Activated CD4-positive, alpha-beta T cell treated with anti-CD3 and anti-CD28 coated beads, Interleukin-10, Interleukin-2, amounts not matched to agents 100 ng/mL and 50 ng/mL, durations not matched to agents 16 hours and 8 hours (primary cell): ENCODE data around the gene NIPAL3.
A peak's percentile ranks its signal among the peaks of the same experiment; 100 is the strongest.
"Not testable (repeated sequence)": the region's sequence is repeated elsewhere in the genome, so short reads cannot be mapped to it uniquely, and the experiment has no call there.

Experiments used
- DNase-seq: peaks from one replicate; pipeline ENCODE4 v3.0.0-alpha.2; 2020

The NIPAL3 gene

DNA sequence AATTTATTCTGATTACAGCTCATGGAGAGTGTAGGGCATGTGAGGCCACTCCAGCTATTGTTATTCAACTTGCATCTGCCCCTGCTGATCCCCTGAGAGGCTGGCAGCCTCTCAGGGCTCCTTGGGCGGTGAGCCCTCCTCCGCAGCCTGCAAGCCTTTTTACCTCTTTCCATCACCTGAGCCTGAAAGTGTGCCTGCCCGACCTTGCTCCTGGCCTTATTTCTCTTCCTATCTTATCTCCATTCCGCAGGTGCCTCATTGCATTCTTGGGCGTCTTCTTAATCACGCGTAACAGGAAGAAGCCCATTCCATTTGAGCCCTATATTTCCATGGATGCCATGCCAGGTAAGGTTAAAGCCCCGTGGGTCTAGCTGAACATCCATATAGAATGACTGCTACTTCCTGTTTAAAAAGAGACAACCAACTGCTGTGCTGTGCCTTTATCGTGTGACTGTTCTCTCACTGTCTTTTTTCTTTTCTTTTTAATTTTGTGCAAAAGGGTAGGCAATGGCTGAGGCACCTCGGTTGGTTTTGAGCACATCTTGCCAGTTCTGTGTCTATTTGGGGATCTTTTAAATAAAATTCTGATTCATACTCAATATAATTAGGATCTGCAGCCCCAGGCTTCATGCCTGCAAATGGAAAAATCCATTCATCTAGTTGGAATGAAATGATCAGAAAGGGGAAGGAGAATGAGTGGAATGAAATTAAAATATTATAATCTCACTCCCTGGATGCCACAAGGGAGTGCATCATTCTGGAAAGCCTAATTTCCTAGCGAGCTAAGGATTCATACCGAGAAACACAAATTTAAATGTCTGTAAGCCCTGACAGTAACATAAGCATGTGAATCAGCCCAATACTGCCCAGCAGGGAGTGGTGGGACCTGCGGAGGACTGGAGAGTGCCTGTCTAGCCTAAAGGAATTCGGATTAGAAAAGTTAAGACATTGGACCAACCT lies 48.5 kb downstream of the NIPAL3 start:
- DNase-seq = no peak

DNA sequence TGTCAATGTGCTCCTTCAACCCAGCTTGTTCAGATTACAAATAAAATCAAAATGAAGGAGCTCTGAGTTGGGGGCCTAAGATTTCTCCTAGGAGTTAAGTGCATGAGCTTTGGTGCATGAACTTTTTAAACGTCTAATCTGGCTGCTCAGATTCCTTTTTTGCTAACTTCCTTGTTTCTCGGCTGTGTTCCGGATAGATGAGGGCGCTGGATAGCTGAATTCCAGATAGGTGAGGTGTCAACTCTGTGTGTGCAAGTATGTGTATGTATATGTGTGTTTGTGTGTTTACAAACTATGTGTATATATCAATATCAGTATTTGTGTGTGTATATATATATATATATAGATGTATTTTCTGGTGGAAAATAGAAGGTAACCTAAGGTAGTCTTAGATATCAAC lies 49.5 kb downstream of the NIPAL3 start:
- no peak for DNase-seq

DNA sequence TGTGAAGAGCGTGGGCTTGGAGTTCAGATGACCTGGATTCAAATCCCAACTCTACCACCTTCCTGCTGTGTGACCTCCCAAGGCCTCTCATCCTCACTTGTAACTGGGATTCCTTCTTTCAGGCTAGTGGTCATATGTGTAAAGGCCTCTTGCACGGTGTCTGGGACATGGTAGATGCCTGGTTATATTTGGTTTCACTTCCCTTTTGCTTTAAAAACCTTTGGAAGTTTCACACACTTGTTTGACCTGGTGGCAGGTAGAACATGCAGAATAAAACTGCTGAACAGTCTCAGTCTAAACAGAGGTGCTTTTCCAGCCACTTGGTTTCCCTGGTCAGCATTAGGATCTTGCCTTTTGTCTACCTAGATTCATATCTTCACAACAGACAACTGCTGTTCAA lies 50.0 kb downstream of the NIPAL3 start:
- no peak for DNase-seq

DNA sequence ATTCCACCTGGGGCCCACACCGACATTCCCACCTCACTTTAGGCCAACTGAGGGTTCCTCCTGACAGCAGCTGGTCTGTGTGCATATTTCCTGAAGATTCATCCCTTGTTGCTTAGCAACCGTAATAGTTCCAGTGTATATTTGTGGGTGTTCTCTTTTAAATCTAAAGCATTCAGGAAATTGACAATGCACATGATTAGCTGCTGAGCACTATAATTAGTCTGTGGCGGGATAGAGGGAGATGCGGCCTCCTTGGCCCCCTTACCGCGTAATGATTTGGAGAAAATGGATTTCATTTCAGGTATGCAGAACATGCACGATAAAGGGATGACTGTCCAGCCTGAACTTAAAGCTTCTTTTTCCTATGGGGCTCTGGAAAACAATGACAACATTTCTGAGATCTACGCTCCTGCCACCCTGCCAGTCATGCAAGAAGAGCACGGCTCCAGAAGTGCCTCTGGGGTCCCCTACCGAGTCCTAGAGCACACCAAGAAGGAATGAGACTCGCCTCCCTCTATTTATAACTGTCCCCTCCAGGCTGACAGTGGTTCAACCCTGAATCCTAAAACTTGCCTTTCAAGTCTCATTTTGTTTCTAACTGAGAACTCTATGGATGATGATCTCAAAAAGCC lies 53.2 kb downstream of the NIPAL3 start:
- DNase-seq = no peak

DNA sequence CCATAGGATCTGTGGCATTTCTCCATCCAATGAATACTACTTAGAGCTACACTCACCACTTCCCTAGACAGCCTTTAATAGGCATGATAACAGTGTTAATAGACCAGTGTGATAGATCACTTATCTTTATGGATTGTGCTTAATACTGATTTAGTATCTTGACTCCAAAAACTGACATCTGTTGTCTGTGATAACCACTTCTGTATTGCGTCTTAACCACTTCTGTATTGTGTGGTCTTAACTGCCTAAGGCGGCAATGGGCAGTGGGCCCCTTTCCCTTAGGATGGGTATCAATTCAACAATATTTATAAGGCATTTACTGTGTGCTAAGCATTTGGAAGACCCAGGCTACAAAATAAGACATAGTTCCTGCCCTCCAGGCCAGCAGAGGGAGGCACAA lies 55.0 kb downstream of the NIPAL3 start:
- no peak for DNase-seq

DNA sequence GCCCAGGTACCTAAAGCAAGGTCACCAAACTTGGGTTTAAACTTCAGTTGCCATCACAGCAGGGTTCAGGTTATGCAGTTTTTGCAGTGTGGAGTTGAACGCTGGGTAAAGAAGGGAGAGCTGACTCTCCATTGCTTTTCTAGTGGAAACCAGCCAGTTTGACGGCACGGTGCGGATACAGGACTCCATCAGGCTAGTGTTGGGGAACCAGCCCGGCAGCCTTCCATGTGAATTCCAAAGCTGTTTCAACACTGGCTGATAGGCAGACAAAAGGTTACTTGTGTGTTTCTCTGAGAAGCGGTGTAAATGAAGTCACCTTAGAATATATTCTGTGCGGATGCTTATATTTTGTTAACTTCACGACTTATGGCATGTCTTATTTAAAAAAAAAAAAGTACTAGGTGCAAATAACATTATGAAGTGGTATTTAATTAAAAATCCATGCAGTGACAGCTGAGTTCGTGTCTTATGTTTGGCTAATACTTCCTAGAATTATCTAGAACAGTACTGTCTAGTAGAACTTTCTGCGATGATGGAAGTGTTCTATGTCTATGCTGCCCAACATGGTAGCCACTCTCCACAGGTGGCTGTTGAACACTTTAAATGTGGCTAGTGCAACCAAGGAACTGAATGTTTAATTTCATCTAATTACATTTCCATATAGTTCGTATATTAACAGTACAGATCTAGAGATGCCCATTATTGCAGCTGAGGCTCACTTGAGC lies 57.1 kb downstream of the NIPAL3 start:
- DNase-seq = no peak

DNA sequence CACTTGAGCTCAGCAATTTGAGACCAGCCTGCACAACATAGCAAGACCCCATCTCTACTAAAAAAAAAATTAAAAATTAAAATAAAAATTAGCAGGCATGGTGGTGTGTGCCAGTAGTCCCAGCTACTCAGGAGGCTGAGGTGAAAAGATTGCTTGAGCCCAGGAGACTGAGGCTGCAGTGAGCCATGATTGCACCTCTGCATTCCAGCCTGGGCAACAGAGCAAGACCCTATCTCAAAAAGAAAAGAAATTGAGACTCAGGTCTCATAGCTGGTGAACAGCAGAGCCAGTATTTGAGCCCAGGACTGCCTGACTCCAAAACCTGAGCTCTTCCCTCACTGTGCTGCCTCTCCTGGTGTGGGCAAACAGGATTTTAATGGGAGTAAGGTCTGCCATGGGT lies 58.6 kb downstream of the NIPAL3 start:
- no peak for DNase-seq

DNA sequence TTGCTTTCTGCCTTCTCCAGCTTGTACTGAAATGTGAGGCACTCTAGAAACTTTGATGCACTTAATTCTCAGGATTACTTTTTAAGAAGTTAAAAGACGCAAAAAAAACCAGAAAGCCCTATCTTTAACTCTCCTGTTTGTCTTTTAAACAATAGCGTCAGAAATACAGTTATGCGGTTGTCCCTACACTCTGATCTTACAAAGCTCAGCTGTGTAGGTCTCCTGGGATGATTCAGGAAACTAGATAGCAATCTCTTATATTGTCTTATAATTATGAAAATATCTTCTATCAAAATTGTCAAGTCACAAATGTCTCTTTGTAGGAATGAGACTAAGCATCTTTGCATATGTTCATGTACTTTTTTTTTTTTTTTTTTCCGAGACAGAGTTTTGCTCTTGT lies 60.1 kb downstream of the NIPAL3 start:
- DNase-seq = no peak

DNA sequence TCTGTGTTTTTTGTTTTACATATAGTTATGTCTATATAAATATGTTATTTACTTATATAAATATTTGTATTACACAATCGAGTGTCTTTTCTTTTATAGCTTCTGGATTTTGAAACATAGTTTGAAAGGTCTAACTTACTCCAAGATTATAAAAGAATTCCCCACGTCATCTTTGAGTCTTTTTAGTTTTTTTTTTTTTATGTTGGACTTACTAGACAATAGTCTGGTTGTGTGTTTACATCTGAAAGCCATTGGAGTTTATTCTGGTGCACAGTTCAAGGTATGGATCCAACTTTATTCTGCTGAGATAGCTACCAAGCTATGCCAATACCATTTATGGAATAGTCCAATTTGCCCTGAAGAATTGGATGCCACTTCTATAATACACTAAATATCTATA lies 61.0 kb downstream of the NIPAL3 start:
- DNase-seq = no peak

DNA sequence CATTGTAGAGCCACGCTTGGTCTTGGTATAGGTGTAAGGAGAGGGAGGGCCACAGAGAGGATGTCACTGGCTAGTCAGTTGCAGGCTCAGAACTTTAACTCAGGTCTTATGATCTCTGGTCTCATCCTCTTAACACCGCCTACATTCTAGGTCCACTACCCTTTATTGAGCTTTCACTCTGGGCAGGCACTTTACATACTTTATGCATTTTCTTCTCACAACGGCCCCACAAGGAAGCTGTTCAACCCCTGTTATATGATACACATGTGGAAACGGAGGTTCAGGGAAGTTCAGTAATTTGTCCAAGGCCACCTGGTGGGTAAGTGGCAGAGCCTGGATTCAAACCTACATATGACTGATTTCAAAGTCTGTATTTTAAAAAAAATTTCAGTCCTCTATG lies 61.7 kb downstream of the NIPAL3 start:
- DNase-seq = no peak

DNA sequence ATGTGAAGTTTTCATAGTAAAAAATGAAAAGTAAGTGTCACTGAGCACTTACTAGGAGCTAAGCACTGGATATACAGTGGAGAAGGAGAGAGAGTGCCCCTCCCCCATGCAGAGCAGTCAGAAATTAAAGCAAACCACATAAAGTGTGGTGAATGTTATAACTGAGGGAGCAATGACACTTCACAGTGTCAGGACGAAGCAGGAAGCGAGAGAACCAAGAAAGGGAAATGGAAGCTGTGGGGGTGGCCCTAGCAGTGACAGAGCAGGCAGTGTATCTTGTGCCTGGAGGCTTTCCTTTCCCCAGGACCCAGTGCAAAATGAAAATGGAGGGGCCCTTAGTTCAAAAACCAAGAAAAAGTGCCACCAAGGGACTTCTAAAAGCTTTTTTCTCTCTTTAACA lies 65.5 kb downstream of the NIPAL3 start:
- peak; percentile 75 for DNase-seq

DNA sequence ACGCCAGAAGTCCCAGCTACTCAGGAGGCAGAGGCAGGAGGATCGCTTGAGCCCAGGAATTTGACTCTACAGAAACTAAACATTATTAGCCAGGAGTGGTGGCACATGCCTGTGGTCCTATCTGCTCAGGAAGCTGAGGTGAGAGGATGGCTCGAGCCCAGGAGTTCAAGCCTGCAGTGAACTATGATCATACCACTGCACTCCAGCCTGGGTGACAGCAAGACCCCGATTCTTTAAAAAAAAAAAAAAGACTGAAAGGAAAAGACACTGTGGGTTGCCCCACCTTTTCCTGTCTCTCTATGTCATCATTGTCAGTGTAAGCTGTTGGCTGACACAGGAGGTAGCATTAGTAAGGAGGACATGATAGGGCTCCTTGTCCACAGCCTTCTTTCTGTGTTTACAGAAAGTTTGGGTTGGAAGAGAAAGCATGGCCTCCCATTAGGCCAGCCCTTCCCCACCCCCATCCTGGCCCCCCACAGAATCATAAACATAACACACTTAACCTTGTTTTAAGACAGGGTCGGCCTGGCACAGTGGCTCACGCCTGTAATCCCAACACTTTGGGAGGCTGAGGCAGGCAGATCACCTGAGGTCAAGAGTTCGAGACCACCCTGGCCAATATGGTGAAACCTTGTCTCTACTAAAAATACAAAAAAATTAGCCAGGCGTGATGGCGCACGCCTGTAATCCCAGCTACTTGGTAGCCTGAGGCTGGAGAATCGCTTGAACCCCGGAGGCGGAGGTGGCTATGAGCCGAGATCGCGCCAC lies 66.4 kb downstream of the NIPAL3 start:
- DNase-seq = peak; percentile 63

DNA sequence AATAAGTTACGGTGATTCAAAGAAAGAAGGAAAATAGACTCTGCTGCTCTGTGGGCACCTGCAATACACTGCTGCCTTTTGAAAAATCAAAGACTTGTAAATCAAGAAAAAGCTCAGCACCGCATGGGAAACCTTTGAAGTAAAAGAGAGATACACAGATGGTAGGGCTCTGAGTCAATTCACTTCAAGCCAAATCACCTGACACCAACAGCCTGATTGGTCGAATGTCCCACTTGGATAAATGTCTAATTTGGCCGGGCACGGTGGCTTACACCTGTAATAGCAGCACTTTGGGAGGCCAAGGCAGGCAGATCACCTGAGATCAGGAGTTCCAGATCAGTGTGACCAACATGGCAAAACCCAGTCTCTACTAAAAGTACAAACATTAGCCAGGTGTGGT lies 67.8 kb downstream of the NIPAL3 start:
- DNase-seq = peak; percentile 58

DNA sequence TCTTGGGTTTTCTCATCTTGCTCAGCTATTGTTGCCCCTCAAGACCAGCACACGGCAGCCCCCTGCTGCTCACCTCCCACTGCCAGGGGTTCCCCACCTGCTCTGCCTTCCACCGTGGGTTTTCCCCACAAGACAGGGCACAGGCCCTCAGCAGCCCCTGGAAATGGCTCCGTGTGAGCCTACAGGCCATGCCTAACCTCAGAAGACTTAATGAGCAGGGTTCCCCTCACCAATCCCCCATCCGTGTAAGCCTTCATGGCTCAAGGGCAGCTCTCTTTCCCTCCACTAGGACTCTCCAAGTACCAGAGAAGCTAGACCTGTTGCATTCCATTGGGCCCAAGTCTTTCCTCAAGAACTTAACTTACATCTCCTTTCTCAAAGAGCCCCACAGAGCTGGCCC lies 68.6 kb downstream of the NIPAL3 start:
- DNase-seq = no peak

DNA sequence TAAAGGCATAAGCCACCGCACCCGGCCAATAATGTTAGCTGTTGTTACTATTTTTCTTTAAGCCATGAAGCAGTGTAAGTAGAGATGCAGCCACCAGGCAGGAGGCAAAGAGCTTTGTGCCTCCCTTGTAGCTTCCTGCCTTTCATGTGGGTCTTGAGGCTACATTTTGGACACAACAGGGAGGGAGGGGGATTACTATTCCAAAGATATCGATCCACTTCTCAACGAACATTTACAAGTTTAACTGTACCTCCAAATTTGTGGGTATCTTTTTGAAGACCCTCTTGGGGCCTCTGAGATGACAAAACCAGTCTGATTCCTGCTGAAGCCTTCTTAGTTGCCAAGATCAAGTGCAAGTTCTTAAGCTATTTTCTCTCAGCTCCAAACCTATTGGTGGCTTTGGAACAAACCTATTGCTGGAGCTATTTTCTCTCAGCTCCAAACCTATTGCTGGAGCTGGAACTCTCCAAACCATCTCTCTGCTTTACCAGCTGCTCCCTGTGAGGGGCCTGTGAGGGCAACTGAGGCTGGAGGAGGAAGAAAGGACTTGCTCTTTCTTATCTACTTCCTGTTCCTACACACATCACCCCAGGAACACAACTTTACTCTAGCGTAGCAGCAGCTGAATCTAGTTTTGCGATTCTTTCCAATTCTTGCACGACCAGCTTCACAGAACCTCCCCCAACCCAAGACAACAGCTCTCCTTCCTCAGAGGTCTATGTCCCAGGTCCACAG lies 70.9 kb downstream of the NIPAL3 start:
- peak; percentile 40 for DNase-seq

DNA sequence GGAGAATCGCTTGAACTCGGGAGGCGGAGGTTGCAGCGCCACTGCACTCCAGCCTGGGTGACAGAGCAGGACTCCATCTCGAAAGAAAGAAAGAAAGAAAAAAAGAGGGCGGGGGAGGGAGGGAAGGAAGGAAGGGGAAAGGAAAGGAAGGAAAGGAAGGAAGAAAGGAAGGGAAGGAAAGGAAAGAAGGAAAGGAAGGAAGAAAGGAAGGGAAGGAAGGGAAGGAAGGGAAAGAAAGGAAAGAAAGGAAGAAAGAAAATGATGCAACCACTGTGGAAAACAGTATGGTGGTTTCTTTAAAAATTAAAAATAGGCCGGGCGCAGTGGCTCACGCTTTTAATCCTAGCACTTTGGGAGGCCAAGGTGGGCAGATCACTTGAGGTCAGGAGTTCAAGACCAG lies 71.9 kb downstream of the NIPAL3 start:
- DNase-seq = no peak

DNA sequence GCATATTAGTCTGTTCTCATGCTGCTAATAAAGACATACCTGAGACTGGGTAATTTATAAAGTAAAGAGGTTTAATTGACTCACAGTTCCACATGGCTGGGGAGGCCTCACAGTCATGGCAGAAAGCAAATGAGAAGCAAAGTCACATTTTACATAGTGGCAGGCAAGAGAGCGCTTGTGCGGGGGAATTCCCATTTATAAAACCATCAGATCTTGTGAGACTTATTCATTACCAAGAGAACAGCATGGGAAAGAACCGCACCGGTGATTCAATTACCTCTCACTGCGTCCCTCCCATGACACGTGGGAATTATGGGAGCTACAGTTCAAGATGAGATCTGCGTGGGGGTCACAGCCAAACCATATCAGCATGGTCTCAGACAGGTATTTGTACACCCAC lies 72.6 kb downstream of the NIPAL3 start:
- peak; percentile 60 for DNase-seq

DNA sequence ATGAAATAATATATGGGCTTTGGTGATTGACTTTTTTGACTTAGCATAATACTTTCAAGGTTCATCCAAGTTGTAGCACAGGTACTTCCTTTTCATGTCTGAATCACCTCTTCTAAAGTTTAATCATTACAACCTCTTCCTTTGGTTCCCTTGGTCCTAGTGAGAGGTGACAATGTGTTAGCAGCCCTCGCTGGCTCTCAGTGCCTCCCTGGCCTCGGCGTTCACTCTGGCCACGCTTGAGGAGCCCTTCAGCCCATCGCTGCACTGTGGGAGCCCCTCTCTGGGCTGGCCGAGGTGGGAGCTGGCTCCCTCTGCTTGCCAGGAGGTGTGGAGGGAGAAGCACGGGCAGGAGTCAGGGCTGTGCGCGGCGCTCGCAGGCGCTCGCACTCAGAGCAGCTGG lies 74.1 kb downstream of the NIPAL3 start:
- DNase-seq = no peak

DNA sequence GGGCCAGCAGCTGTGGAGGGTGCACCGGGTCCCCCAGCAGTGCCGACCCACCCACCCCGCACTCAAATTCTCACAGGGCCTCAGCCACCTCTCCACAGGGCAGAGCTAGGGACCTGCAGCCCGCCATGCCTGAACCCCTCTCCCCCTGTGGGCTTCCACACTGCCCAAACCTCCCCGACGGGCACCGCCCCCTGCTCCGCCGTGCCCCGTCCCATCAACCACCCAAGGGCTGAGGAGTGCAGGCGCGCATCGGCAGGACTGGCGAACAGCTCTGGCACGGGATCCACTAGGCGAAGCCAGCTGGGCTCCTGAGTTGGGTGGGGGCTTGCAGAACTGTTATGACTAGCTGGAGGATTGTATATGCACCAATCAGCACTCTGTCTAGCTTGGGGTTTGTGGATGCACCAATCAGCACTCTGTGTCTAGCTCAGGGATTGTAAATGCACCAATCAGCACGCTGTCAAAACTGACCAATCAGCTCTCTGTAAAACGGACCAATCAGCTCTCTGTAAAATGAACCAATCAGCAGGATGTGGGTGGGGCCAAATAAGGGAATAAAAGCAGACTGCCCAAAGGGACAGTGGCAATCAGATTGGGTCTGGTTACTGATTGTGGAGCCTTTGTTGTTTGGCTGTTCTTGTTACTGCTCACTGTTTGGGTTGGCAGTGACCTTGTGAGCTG lies 74.6 kb downstream of the NIPAL3 start:
- DNase-seq = no peak

DNA sequence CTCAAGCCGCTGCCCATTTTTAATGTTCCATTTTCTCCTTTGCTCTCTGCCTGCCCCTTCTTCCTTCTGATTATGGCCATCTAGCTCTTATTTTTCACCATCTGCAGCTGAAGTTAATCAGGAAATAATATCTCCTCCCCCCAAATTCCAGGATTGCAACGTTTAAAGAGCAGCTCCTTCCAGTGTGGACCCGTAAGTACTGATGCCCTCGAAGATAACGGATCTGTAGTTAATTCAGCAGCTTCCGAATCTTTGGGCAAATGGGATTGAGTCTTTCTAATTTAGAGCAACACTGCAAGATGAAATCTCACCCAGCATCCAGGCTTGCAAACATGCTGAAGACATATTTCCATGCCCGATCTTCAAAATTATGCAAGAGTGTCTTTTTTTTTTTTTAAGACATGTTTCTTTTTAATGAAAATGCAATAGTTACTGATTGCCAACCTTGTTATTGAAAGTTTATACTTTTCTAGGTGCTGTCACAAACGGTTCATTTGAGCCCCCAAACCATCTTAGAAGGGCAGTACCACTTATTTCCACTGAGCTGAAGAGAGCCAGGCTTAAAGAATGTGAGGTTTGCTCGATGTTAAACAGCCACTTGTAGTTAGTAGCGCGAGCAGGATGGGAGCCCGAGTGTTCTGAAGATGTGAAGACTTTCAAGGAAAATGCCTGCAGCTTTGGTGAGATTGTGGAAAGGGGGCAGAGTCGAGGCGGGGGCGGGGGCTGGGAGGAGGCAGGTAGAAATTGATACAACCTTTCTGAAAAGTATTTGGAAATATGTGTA lies 76.2 kb downstream of the NIPAL3 start:
- no peak for DNase-seq

DNA sequence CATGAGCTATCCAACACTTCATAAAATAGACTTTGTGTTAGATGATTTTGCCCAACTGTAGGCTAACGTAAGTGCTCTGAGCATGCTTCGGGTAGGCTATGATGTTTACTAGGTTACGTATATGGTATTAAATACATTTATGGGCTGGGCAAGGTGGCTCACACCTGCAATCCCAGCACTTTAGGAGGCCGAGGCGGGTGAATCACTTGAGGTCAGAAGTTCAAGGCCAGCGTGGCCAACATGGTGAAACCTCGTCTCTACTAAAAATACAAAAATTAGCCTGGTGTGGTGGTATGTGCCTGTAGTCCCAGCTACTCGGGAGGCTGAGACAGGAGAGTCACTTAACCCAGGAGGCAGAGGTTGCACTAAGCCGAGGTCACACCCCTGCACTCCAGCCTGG lies 77.3 kb downstream of the NIPAL3 start:
- not testable (repeated sequence) for DNase-seq
